HEK293T (cell line): ENCODE data around the gene RPL32.

Source experiments
- ELF4 ChIP-seq: fragments of 450-650 bp; IDR thresholded peaks from 2 replicates; pipeline ENCODE4 v1.6.1; 2017; ENCODE audit warnings: antibody characterized with exemption
- FOXA1 ChIP-seq: fragments of 450-650 bp; IDR thresholded peaks from 2 replicates; pipeline ENCODE4 v1.6.1; 2016; ENCODE audit warnings: mild to moderate bottlenecking
- FOXM1 ChIP-seq: fragments of 450-650 bp; IDR thresholded peaks from 2 replicates; pipeline ENCODE4 v1.6.1; 2017; ENCODE audit warnings: mild to moderate bottlenecking, borderline replicate concordance
- L3MBTL2 ChIP-seq: fragments of 450-650 bp; conservative IDR thresholded peaks from 2 replicates; pipeline ENCODE4 v1.6.1; 2016; ENCODE audit warnings: mild to moderate bottlenecking
- NFRKB ChIP-seq: fragments of 450-650 bp; IDR thresholded peaks from 2 replicates; pipeline ENCODE4 v1.6.1; 2016; ENCODE audit warnings: mild to moderate bottlenecking, moderate library complexity
- SP1 ChIP-seq: fragments of 450-650 bp; IDR thresholded peaks from 2 replicates; pipeline ENCODE4 v1.6.1; 2017
- SUZ12 ChIP-seq: fragments of 450-650 bp; IDR thresholded peaks from 2 replicates; pipeline ENCODE4 v1.6.1; 2016; ENCODE audit warnings: mild to moderate bottlenecking
- TARDBP ChIP-seq: fragments of 450-650 bp; IDR thresholded peaks from 2 replicates; pipeline ENCODE4 v1.6.1; 2016

GRCh38 chr3:12796171-12797123, 44.9 kb downstream of the RPL32 start, which contains the start of gene CAND2:
- TF ChIP-seq NFRKB (no peak), FOXM1 (no peak), SP1 (no peak), TARDBP (no peak), ELF4 (no peak), FOXA1 (no peak), L3MBTL2 (peak; percentile 61; the same call in 1 of the 2 replicates), SUZ12 (no peak)
